Vagina (tissue), 2 donors: ENCODE data around the gene TLCD2. TPM values are rescaled to one million over a fixed set of nuclear protein-coding genes. Genes with fewer than 3 reads are reported as not detected.
"Not testable (repeated sequence)": the region's sequence is repeated elsewhere in the genome, so short reads cannot be mapped to it uniquely, and the experiment has no call there.

ENCODE experiments used
- DNase-seq, 2 donors: peaks; one replicate each; pipeline ENCODE4 v3.0.0-alpha.2; 2017; ENCODE audit errors: extremely low spot score in 2 of 2
- H3K27ac ChIP-seq: fragments of 200-600 bp; sonication (generic); one replicate; pipeline ENCODE4 v1.5.1; 2019
- H3K27me3 ChIP-seq: fragments of 200-600 bp; sonication (generic); one replicate; pipeline ENCODE4 v1.5.1; 2019
- H3K36me3 ChIP-seq, 2 donors: fragments of 200-600 bp; sonication (generic); one replicate each; pipeline ENCODE4 v1.5.1; 2017 to 2019
- H3K4me1 ChIP-seq: fragments of 200-600 bp; sonication (generic); one replicate; pipeline ENCODE4 v1.5.1; 2019
- H3K4me3 ChIP-seq, 2 donors: fragments of 200-600 bp; sonication (generic); 1 replicate in 1 of 2; 2 replicates in 1 of 2; pipeline ENCODE4 v1.5.1; 2016 to 2019
- H3K9me3 ChIP-seq: fragments of 200-600 bp; sonication (generic); one replicate; pipeline ENCODE4 v1.5.1; 2019
- CTCF ChIP-seq, 3 experiments: fragments of 450-650 bp in 2 of 3; fragments of 200-600 bp in 1 of 3; sonication (generic) in 1 of 3; IDR thresholded peaks; one replicate each; pipeline ENCODE4 v1.5.1; 2017 to 2019; ENCODE audit warnings: antibody characterized with exemption in 3 of 3, mild to moderate bottlenecking in 2 of 3, moderate library complexity in 2 of 3
- POLR2A ChIP-seq, 2 donors: fragments of 450-650 bp; IDR thresholded peaks; one replicate each; pipeline ENCODE4 v1.6.1; 2017; ENCODE audit warnings: antibody characterized with exemption in 2 of 2, mild to moderate bottlenecking in 2 of 2, moderate library complexity in 2 of 2
- POLR2AphosphoS5 ChIP-seq, 2 donors: sonication (generic); formaldehyde crosslinking; IDR thresholded peaks; one replicate each; pipeline ENCODE4 v1.9.0; 2017; ENCODE audit warnings: antibody characterized with exemption in 2 of 2, mild to moderate bottlenecking in 2 of 2, low read depth in 1 of 2; ENCODE audit not compliant: insufficient read depth in 1 of 2
- intact Hi-C: fragments of 100-400 bp; cut with DNase I; formaldehyde crosslinking; loops from one replicate; pipeline ENCODE4 v1.15.1; 2023
- total RNA-seq: library from RNA; depleted of rRNA; stranded (reverse); fragments of >200 nt; gene quantifications from one replicate; pipeline ENCODE4 v1.2.3, GENCODE V29; 2016

Gene TLCD2
- total RNA-seq, 1 donor from 2014 or later: 10.8 TPM

- H3K27me3 ChIP-seq: no peaks in the 10 kb centered on the region
- H3K27ac ChIP-seq: peak overlapping the region; percentile 77
- DNase-seq: no peak
- no peaks in the 10 kb centered on the region for H3K36me3 ChIP-seq
- intact Hi-C loops: no loop called here
- TF ChIP-seq POLR2A (IDR thresholded peaks at IDR 0.05) (no peak), POLR2AphosphoS5 (IDR thresholded peaks at IDR 0.05; ENCODE audit: insufficient read depth in 1 of 2, low read depth in 1 of 2) (peak; percentile 80 to 95), CTCF (IDR thresholded peaks at IDR 0.05) (no peak)
- no peaks in the 10 kb centered on the region for H3K9me3 ChIP-seq
- H3K4me1 ChIP-seq: peaks cover 20% of the 10 kb centered on the region
- no peak overlapping the region for H3K4me3 ChIP-seq
Observed at GRCh38 chr17:1746975-1747543, 36.9 kb upstream of the TLCD2 start.

- H3K4me1 ChIP-seq: peaks cover 20% of the 10 kb centered on the region
- no peak overlapping the region for H3K27ac ChIP-seq
- no peaks in the 10 kb centered on the region for H3K9me3 ChIP-seq
- TF ChIP-seq POLR2A (IDR thresholded peaks at IDR 0.05): no peak
- DNase-seq: no peak
- H3K4me3 ChIP-seq: no peak overlapping the region
- H3K27me3 ChIP-seq: no peaks in the 10 kb centered on the region
- H3K36me3 ChIP-seq: no peaks in the 10 kb centered on the region
- intact Hi-C loops: no loop called here
Observed at GRCh38 chr17:1745513-1746020, 35.4 kb upstream of the TLCD2 start.

- no peak for TF ChIP-seq CTCF (IDR thresholded peaks at IDR 0.05)
- TF ChIP-seq POLR2AphosphoS5 (IDR thresholded peaks at IDR 0.05; ENCODE audit: insufficient read depth in 1 of 2, low read depth in 1 of 2): no peak
- no peak for TF ChIP-seq POLR2A (IDR thresholded peaks at IDR 0.05)
- intact Hi-C loops: no loop called here
- Histone ChIP-seq H3K27ac (no peak overlapping the region), H3K9me3 (no peaks in the 10 kb centered on the region), H3K27me3 (no peaks in the 10 kb centered on the region), H3K4me3 (no peak overlapping the region), H3K4me1 (peaks cover 15% of the 10 kb centered on the region), H3K36me3 (no peaks in the 10 kb centered on the region)
- DNase-seq: no peak
Observed at GRCh38 chr17:1744551-1745512, 34.7 kb upstream of the TLCD2 start.

GRCh38 chr17:1743088-1743439 is 32.9 kb upstream of the TLCD2 start:
- Histone ChIP-seq H3K4me1 (peaks cover 15% of the 10 kb centered on the region), H3K27me3 (no peaks in the 10 kb centered on the region), H3K36me3 (peaks cover 0 to 5% of the 10 kb centered on the region in 2 donors), H3K27ac (no peak overlapping the region), H3K9me3 (no peaks in the 10 kb centered on the region), H3K4me3 (no peak overlapping the region)
- TF ChIP-seq CTCF (IDR thresholded peaks at IDR 0.05): no peak
- no peak for TF ChIP-seq POLR2AphosphoS5 (IDR thresholded peaks at IDR 0.05; ENCODE audit: insufficient read depth in 1 of 2, low read depth in 1 of 2)
- TF ChIP-seq POLR2A (IDR thresholded peaks at IDR 0.05): no peak
- intact Hi-C loops: no loop called here
- DNase-seq: no peak

- Histone ChIP-seq H3K27me3 (no peaks in the 10 kb centered on the region), H3K4me1 (peaks cover 20% of the 10 kb centered on the region), H3K9me3 (no peaks in the 10 kb centered on the region), H3K4me3 (no peak within 1 kb of the TSS), H3K36me3 (peaks cover 0 to 8% of the 10 kb centered on the region in 2 donors), H3K27ac (no peak within 1 kb of the TSS)
- TF ChIP-seq CTCF (IDR thresholded peaks at IDR 0.05) (no peak), POLR2AphosphoS5 (IDR thresholded peaks at IDR 0.05; ENCODE audit: insufficient read depth in 1 of 2, low read depth in 1 of 2) (no peak), POLR2A (IDR thresholded peaks at IDR 0.05) (no peak)
- DNase-seq: no peak
- intact Hi-C loops: no loop called here
Observed at GRCh38 chr17:1742371-1743087, 32.4 kb upstream of the TLCD2 start, which contains the start of gene SERPINF2. Gene SERPINF2 (plus strand): TSS chr17:1742871. CDS start chr17:1744996, 2,125 bp downstream.

- intact Hi-C loops, H3K27me3 ChIP-seq, H3K36me3 ChIP-seq, H3K9me3 ChIP-seq, DNase-seq, H3K4me3 ChIP-seq, H3K27ac ChIP-seq: not testable (repeated sequence)
- peaks cover 22% of the 10 kb centered on the region for H3K4me1 ChIP-seq
Observed at GRCh38 chr17:1741899-1742298, 31.7 kb upstream of the TLCD2 start.
